ENCODE data around the gene FSTL4.

DNA sequence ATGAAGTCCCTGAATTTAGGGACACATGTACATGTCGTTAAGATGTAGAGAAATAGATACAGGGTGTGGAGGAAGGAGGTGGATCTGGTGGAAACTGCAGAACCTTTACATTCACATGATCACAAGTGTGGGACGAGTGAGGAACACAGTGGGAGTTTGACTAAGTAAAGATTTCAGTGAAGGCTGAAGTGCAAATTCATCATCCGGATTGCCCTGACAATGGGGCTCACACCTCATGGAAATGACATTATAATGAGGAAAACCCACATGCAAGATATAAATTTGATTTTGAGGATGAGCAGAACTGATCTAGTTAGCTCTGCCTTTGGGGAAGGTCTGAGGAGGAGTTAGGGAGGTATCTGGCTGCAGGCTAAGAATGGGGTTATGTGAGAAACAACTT is 173.9 kb downstream of the FSTL4 start:
- TF ChIP-seq, protein P1, sequence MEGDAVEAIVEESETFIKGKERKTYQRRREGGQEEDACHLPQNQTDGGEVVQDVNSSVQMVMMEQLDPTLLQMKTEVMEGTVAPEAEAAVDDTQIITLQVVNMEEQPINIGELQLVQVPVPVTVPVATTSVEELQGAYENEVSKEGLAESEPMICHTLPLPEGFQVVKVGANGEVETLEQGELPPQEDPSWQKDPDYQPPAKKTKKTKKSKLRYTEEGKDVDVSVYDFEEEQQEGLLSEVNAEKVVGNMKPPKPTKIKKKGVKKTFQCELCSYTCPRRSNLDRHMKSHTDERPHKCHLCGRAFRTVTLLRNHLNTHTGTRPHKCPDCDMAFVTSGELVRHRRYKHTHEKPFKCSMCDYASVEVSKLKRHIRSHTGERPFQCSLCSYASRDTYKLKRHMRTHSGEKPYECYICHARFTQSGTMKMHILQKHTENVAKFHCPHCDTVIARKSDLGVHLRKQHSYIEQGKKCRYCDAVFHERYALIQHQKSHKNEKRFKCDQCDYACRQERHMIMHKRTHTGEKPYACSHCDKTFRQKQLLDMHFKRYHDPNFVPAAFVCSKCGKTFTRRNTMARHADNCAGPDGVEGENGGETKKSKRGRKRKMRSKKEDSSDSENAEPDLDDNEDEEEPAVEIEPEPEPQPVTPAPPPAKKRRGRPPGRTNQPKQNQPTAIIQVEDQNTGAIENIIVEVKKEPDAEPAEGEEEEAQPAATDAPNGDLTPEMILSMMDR (conservative IDR thresholded peaks at IDR 0.05; ENCODE audit: low read length), result no peak
- TF ChIP-seq EZH2phosphoT487 (IDR thresholded peaks at IDR 0.05; ENCODE audit: borderline replicate concordance, low read depth, low read length), result no peak
